Kidney glomerular epithelial cell (primary cell): Measurements from ENCODE around the gene RPS6KA5.
A peak's percentile ranks its signal among the peaks of the same experiment; 100 is the strongest.

Experiments
- DNase-seq: peaks from one replicate; lab custom pipeline; 2025; lab: John Stamatoyannopoulos, UW

Gene RPS6KA5

GRCh38 chr14:90938615-90939014, 121.8 kb downstream of the RPS6KA5 start:
- DNase-seq = no peak

GRCh38 chr14:90936757-90937440, 123.5 kb downstream of the RPS6KA5 start:
- no peak for DNase-seq

- no peak for DNase-seq
Observed at GRCh38 chr14:90924621-90925340, 135.7 kb downstream of the RPS6KA5 start.

- no peak for DNase-seq
Observed at GRCh38 chr14:90922141-90922540, 138.3 kb downstream of the RPS6KA5 start.

- DNase-seq = no peak
Observed at GRCh38 chr14:90911121-90911520, 149.3 kb downstream of the RPS6KA5 start.

GRCh38 chr14:90907178-90907577, 153.3 kb downstream of the RPS6KA5 start:
- no peak for DNase-seq

GRCh38 chr14:90905531-90905930, 154.9 kb downstream of the RPS6KA5 start:
- DNase-seq = no peak

GRCh38 chr14:90903101-90903500, 157.3 kb downstream of the RPS6KA5 start:
- peak; percentile 18 for DNase-seq

- DNase-seq = no peak
Observed at GRCh38 chr14:90900476-90901083, 159.9 kb downstream of the RPS6KA5 start.

GRCh38 chr14:90897022-90897421, 163.4 kb downstream of the RPS6KA5 start:
- no peak for DNase-seq

- DNase-seq = no peak
Observed at GRCh38 chr14:90894241-90894640, 166.2 kb downstream of the RPS6KA5 start.

GRCh38 chr14:90893510-90893909, 166.9 kb downstream of the RPS6KA5 start:
- no peak for DNase-seq

- no peak for DNase-seq
Observed at GRCh38 chr14:90892970-90893369, 167.5 kb downstream of the RPS6KA5 start.

- DNase-seq = no peak
Observed at GRCh38 chr14:90891326-90891725, 169.1 kb downstream of the RPS6KA5 start.

GRCh38 chr14:90890322-90891020, 170.0 kb downstream of the RPS6KA5 start:
- no peak for DNase-seq

- DNase-seq = no peak
Observed at GRCh38 chr14:90886297-90886815, 174.1 kb downstream of the RPS6KA5 start.

- DNase-seq = no peak
Observed at GRCh38 chr14:90883782-90884181, 176.7 kb downstream of the RPS6KA5 start.

GRCh38 chr14:90883197-90883596, 177.2 kb downstream of the RPS6KA5 start:
- DNase-seq = no peak

- no peak for DNase-seq
Observed at GRCh38 chr14:90880282-90880681, 180.2 kb downstream of the RPS6KA5 start.

- DNase-seq = no peak
Observed at GRCh38 chr14:90874599-90874998, 185.8 kb downstream of the RPS6KA5 start.

- no peak for DNase-seq
Observed at GRCh38 chr14:90871605-90872233, 188.7 kb downstream of the RPS6KA5 start.
